Progenitor cell of endocrine pancreas (in vitro differentiated cells): ENCODE results near the gene C19orf85. TPM values are rescaled to one million over a fixed set of nuclear protein-coding genes. Genes with fewer than 3 reads are reported as not detected.

Source experiments
- DNase-seq: peaks from one replicate; pipeline ENCODE4 v3.0.0; 2021; ENCODE audit warnings: low spot score; ENCODE audit not compliant: unreplicated experiment
- H3K27ac Mint-ChIP-seq: 2 replicates; pipeline ENCODE4 v1.8.0; 2021; ENCODE audit warnings: mild to moderate bottlenecking, moderate library complexity, mixed read lengths
- H3K27me3 Mint-ChIP-seq: 2 replicates; pipeline ENCODE4 v1.8.0; 2021; ENCODE audit warnings: mixed read lengths
- H3K36me3 Mint-ChIP-seq: 2 replicates; pipeline ENCODE4 v1.8.0; 2022; ENCODE audit warnings: mixed read lengths; ENCODE audit not compliant: insufficient read depth
- H3K4me1 Mint-ChIP-seq: 2 replicates; pipeline ENCODE4 v1.8.0; 2021; ENCODE audit warnings: low read depth, mixed read lengths
- H3K4me3 Mint-ChIP-seq: 2 replicates; pipeline ENCODE4 v1.8.0; 2021; ENCODE audit warnings: low read depth, mild to moderate bottlenecking, moderate library complexity, mixed read lengths
- H3K9me3 Mint-ChIP-seq: 2 replicates; pipeline ENCODE4 v1.8.0; 2021; ENCODE audit warnings: low read depth, mixed read lengths
- CTCF ChIP-seq: fragments of 200-600 bp; sonication (generic); IDR thresholded peaks from one replicate; pipeline ENCODE4 v1.5.0; 2021; ENCODE audit warnings: antibody characterized with exemption, mild to moderate bottlenecking; ENCODE audit not compliant: unreplicated experiment
- total RNA-seq: library from RNA; stranded (reverse); gene quantifications from 2 replicates; pipeline ENCODE4 v1.2.1, GENCODE V29; 2021

The C19orf85 gene
- total RNA-seq, 1 donor from 2014 or later = not detected

GRCh38 chr19:55487924-55488687 is 23.6 kb upstream of the C19orf85 start, which contains the start of gene SSC5D:
Gene SSC5D, plus strand, starts transcription at chr19:55488436. Its CDS starts 154 bp downstream, at chr19:55488590.
- Mint-ChIP-seq H3K4me3 (peak within 1 kb of the TSS; percentile 50), H3K4me1 (peaks cover 13% of the 10 kb centered on the region), H3K9me3 (no peaks in the 10 kb centered on the region), H3K27ac (peak within 1 kb of the TSS; percentile 73), H3K27me3 (peaks cover 11% of the 10 kb centered on the region), H3K36me3 (no peaks in the 10 kb centered on the region)
- no peak for TF ChIP-seq CTCF
- DNase-seq = no peak

GRCh38 chr19:55486971-55487923 is 22.7 kb upstream of the C19orf85 start:
- peaks cover 13% of the 10 kb centered on the region for H3K4me1 Mint-ChIP-seq
- no peak for DNase-seq
- H3K27ac Mint-ChIP-seq = peak overlapping the region; percentile 73
- no peaks in the 10 kb centered on the region for H3K9me3 Mint-ChIP-seq
- no peak for TF ChIP-seq CTCF
- no peaks in the 10 kb centered on the region for H3K36me3 Mint-ChIP-seq
- peaks cover 8% of the 10 kb centered on the region for H3K27me3 Mint-ChIP-seq
- H3K4me3 Mint-ChIP-seq = peak overlapping the region; percentile 50

- Mint-ChIP-seq H3K27me3 (no peaks in the 10 kb centered on the region), H3K9me3 (no peaks in the 10 kb centered on the region), H3K4me3 (peak overlapping the region; percentile 85), H3K27ac (peak overlapping the region; percentile 86), H3K4me1 (peaks cover 13% of the 10 kb centered on the region), H3K36me3 (no peaks in the 10 kb centered on the region)
- no peak for DNase-seq
- no peak for TF ChIP-seq CTCF
Measured at GRCh38 chr19:55486043-55486970, 21.8 kb upstream of the C19orf85 start.

GRCh38 chr19:55485439-55486011 is 21.0 kb upstream of the C19orf85 start:
- Mint-ChIP-seq H3K4me3 (peak overlapping the region; percentile 85), H3K27ac (peak overlapping the region; percentile 86), H3K36me3 (peaks cover under 1% of the 10 kb centered on the region), H3K27me3 (no peaks in the 10 kb centered on the region), H3K9me3 (no peaks in the 10 kb centered on the region), H3K4me1 (peaks cover 13% of the 10 kb centered on the region)
- no peak for TF ChIP-seq CTCF
- no peak for DNase-seq
